Measurements from ENCODE around the gene WNK3.
A peak's percentile ranks its signal among the peaks of the same experiment; 100 is the strongest.
"Not testable (repeated sequence)": the region's sequence is repeated elsewhere in the genome, so short reads cannot be mapped to it uniquely, and the experiment has no call there.

The WNK3 gene

GRCh38 chrX:54357414-54358377 lies at the start of gene WNK3:
Gene WNK3, minus strand, starts transcription at chrX:54358046.
- peak; percentile 7 to 85 (median 55) for DNase-seq

GRCh38 chrX:54407266-54407665 lies 49.4 kb upstream of the WNK3 start:
- DNase-seq, result no peak

DNA sequence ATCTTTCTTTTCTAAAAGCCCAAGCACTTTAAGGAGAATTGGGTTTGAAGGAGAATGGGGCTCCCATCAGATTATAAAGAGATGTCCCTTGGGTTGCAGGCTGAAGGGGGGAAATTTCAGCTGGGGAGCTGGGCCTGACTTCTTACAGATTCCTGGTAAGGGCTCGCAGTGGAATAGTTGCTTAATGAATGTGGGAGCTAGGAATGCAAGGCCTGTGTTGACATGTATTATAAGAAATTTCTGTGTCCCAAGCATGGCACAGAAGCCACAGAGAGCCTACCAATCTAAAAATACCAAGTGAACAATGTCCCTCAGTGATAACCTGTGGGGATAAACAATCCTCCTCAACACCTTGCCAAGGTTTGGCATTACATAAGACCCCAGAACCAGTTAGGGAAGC lies 39.3 kb upstream of the WNK3 start:
- no peak for DNase-seq

- DNase-seq, result no peak
Observed at GRCh38 chrX:54386314-54386713, 28.5 kb upstream of the WNK3 start.

DNA sequence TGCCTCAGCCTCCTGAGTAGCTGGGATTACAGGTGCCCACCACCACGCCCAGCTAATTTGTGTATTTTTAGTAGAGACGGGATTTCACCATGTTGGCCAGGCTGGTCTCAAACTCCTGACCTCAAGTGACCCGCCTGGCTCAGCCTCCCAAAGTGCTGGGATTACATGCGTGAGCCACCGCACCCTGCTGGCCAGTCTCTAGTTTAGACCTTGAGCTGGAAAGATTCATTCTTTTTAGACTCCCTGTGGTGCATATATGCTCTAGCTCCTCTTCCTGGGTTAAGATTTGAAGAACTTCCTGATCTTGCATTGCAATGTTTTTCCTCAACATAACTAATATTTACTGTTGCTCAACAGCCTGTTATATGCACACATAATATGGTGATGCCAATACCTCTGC lies 26.8 kb upstream of the WNK3 start:
- not testable (repeated sequence) for DNase-seq

DNA sequence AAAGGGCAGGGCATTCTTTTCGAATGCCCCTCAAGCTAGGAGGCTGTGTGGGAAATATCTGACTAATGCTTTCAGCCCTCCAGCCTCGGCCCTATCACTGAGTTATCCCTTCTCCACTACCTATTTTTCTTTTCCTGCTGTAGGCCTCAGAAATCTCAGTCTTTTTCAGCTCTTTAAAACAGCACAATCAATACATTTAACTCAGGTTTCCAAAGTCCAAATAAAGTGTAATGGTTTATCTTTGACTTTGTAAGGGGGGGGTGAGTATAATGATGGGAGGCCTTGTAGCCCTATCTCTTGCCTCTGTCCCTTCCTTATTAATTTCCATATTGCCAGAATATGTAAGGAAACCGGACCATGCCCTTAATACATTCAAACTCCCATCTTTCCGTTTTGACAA lies 1.6 kb upstream of the WNK3 start:
- no peak for DNase-seq

DNA sequence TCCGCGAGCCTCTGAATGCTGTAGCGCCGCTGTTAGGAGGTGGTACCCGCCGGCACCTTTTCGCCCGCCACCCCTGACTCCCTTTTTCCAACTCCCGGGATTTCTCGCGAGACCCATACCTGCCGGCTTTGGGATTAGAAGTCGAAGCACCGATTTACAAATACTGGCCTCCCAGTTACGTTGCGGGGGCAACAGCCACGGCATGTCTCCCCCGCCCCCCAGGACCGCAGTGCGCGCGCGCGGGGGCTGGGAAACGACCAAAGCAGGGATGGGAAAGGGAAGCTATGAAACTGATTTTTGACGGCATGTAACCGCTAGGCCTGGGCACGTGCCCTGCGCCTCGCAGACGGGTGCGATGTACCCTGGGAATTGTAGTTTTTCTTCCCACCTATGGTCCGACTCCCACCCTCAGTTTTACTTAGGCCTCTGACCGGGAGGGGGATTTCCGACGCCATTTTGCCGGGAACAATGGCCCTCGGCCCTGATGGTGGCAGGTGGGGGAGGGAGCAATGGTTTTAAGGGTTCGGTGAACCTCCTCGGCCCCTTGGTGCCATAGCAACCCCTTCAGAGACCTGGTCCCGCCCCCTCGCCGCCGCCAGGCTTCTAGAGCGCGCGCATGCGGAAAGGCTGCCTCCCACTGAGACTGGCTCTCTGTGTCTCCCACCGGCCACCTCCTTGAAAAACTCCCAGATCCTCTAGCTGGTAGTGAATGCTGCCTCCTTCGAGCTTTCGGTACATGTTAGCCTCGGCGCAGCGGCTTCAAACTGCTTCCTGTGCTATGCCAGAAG lies 772 bp upstream of the WNK3 start:
- DNase-seq, result peak; percentile 5 to 92 (median 66)

DNA sequence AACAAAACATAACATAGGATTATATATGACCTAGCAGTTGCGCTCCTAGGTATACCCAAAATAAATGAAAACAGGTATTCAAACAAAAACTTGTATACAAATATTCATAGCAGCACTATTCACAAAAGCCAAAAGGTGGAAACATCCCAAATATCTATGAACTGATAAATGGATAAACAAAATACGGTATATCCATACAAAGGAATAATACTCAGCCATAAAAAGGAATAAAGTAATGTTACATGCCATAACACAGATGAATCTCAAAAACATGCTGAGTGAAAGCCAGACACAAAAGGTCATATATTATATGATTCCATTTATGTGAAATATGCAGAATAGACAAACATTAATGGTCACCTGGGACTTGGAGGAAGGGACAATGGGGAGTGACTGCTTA lies 5.2 kb downstream of the WNK3 start:
- DNase-seq, result no peak

DNA sequence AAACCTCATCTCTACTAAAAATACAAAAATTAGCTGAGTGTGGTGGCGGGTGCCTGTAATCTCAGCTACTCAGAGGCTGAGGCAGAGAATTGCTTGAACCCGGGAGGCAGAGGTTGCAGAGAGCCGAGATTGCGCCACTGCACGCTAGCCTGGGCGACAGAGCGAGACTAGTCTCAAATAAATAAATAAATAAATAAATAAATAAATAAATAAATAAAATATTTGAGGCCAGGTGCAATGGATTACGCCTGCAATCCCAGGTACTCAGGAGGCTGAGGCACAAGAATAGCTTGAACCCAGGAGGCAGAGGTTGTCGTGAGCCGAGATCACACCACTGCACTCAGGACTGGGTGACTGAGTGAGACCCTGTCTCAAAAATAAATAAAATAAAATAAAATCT lies 20.5 kb downstream of the WNK3 start:
- not testable (repeated sequence) for DNase-seq

GRCh38 chrX:54325077-54325476 lies 32.8 kb downstream of the WNK3 start:
- DNase-seq, result no peak

DNA sequence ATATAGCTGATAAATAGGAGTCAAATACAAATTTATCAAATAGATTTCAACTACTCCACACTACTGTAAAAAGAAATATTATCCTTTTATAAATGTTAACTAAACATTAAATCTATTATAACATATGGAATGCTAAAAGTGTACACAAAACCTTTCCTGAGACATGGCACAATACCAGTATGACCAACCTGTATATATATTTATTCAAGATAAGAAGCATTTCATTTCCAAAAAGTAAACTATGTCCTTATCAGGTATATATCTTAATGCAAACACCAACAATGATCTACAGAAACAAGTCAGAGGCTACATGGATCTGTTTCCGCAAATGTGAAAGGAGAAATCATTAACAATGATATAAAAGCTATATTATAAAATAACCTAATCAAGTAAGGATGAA lies 37.8 kb downstream of the WNK3 start:
- no peak for DNase-seq

DNA sequence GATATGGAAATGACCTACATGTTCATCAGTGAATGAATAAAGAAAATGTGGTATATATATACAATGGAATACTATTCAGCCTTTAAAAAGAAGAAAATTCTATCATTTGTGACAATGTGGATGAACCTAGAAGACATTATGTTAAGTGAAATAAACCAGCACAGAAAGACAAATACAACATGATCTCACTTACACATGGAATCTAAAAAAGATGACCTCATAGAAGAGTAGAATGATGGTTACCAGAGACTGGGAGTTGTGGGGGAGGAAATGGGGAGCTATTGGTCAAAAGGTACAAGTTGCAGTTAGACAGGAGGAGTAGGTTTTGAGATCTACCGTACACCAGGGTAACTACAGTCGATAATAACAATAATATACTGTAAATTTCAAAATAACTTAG lies 51.5 kb downstream of the WNK3 start:
- no peak for DNase-seq

GRCh38 chrX:54301516-54301915 lies 56.3 kb downstream of the WNK3 start:
- DNase-seq, result no peak

DNA sequence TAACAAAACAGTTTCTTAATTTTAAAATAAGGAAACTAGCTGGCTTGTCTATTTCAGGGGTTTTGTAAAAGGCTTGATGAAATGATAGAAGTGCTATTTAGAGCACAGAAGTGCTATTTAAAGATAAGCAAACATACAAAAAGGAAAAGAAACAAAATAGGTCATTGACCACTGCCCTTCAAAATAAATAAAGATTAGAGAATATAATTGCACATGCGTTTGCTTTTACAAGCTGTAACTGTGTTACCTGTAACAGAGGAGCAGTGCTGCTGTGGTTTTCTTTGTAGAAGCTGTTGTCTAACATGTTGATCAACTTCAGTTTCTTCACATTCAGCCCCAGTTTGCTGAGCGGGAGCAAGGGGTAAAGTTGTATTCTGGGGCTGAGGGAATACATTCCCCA lies 63.5 kb downstream of the WNK3 start:
- no peak for DNase-seq

GRCh38 chrX:54292755-54293154 lies 65.1 kb downstream of the WNK3 start:
- DNase-seq, result no peak

GRCh38 chrX:54291758-54292157 lies 66.1 kb downstream of the WNK3 start:
- no peak for DNase-seq

DNA sequence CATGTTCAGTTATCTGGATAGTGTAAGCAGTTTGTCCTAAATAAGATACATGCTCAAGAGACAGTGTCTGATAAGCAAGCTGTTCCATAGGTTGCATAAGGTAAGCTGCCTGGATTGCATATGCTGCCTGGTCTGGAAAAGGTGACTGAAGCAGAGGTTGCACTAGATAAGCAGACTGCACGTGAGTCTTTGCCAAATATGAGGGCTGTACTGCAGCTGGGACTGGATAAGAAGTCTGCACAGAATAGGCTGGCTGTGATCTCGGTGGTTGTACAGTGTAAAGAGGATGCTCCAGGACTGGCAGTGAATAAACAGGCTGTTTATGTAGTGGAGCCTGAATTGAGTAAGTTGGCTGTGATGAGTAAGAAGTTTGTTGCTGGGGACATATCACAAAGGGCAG lies 68.9 kb downstream of the WNK3 start:
- DNase-seq, result no peak

GRCh38 chrX:54288277-54288676 lies 69.6 kb downstream of the WNK3 start:
- peak in 1 of 51 donors; percentile 1 for DNase-seq

DNA sequence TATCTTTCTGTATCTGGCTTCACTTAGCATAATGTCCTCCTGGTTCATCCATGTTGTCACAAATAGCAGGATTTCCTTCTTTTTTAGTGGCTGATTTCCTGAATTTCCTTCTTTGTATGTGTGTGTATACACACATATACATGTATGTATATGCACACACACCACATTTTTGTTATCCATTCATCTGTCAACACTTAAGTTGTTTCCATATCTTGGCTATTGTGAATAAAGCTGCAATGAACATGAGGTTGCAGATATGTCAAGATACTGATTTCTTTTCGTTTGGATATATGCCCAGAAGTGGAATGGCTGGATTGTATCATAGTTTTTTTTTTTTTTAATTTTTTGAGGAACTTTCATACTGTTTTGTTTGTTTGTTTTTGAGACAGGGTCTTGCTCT lies 76.2 kb downstream of the WNK3 start:
- DNase-seq, result no peak

DNA sequence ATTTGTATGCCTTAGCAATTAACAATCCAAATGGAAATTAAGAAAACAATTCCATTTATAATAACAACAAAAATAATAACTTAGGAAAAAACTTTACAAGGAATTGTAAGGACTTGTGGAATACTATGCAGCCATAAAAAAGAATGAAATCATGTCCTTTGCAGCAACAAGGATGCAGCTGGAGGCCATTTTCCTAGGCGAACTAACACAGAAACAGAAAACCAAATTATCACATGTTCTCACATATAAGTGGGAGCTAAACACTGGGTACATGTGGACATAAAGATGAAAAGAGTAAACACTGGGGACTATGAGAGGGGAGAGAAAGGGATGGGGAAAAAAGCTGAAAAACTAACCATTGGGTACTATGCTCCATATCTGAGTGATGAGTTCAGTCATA lies 77.4 kb downstream of the WNK3 start:
- DNase-seq, result no peak

DNA sequence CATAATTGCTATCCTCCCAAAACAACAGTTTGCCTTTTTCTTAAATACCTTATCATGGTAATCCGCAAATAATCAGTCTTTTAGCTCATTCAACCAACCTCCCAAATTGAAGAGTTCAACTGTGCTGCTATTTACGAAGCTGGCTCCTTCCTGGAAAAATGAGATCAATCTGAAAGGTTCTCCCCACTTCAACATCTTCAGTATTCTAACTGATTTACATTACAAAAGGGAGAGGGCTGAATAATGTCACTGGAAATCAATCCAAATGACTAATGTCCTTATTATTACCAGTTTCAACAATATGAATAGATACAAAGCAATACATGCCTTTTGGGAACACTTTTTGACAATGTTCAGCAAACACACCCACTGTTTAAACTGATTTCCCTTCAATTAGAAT lies 86.2 kb downstream of the WNK3 start:
- DNase-seq, result peak in 1 of 51 donors; percentile 1

DNA sequence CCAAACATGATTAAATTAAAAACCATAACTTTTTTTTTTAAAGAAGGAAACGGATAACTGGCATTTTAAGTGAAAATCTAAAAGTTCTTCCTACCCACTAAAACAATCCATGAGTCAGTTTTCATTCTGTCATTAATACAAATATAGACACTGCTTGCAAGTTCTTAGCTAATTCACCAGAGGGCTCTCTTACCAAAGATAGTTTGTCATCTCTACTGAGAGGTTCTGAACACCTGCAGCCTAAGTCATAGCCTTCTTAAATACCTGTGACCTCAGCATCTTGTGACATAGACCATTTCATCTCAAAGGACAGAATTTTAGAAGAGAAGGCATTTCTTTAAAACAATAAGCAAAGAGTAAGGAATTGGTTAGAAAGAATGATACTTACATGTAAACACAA lies 109.5 kb downstream of the WNK3 start:
- no peak for DNase-seq

DNA sequence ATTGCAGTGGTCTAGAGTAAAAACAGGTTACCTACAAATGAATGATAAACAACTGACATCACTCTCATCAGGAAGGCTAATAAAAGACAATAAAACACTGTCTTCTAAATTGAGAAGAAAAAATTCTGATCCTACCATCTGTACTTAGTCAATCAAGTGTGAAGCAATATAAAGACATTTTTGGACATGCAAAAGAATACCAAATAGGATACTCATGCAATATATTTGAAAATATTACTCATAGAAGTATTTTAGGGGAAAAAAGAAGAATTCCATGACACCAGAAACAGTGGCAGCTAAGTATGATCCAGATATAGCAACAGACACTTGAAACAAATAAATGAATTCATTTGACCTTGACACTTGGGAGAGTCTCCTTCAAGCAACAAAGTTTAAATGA lies 111.0 kb downstream of the WNK3 start:
- DNase-seq, result no peak

Measured in hypothalamus (tissue), 51 donors.